ENCODE measurements around the gene EEA1.

EEA1 gene

DNA sequence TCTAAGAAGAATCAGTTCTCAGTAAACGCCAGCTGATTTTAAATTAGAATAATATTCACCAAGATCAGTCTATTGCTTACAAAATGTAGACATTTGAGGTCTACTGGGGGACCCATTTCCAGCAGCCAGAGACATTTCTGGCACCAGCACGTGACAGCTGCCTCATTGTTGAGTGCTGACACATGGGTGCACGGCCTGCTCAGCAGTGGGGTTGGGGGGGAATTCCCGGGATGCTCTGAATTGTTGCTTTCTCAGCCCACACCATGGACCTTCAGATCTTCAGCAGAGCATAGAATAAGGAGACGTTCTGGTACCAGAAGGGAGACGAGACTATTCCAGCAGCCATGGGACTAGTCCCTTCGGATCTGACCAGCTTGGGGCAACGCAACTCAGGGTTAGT lies 208.0 kb downstream of the EEA1 start:
- TF ChIP-seq PAX5 (IDR thresholded peaks at IDR 0.05; ENCODE audit: insufficient read depth, low read length, severe bottlenecking): no peak
- TF ChIP-seq POLR2A (IDR thresholded peaks at IDR 0.05; ENCODE audit: low read depth, low read length): no peak
- no peak for TF ChIP-seq POLR2AphosphoS5 (IDR thresholded peaks at IDR 0.05; ENCODE audit: low read depth, low read length)
- TF ChIP-seq TAF1 (IDR thresholded peaks at IDR 0.05; ENCODE audit: low read depth, low read length): no peak
- TF ChIP-seq SPI1 (IDR thresholded peaks at IDR 0.05; ENCODE audit: low read depth, low read length): no peak
- no peak for TF ChIP-seq POU2F2 (IDR thresholded peaks at IDR 0.05; ENCODE audit: low read depth, low read length)
- DNase-seq (ENCODE audit: insufficient read length, low spot score): no peak
- FAIRE-seq: no peak
